ENCODE results near the gene COL23A1.

DNA sequence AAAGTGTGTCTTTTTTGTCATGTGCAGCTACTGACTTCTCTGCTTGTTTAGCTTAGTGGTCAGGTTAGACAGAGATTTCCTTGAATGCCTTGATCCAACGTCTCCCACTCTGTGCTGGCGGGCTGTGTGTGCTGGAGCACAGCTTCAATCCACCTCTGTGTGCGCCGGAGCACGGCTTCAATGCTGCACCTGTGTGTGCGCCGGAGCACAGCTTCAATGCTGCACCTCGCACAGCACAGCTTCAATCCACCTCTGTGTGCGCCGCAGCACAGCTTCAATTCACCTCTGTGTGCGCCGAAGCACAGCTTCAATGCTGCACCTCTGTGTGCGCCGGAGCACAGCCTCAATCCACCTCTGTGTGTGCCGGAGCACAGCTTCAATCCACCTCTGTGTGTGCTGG lies 288.6 kb downstream of the COL23A1 start:
- TF ChIP-seq, protein P1, sequence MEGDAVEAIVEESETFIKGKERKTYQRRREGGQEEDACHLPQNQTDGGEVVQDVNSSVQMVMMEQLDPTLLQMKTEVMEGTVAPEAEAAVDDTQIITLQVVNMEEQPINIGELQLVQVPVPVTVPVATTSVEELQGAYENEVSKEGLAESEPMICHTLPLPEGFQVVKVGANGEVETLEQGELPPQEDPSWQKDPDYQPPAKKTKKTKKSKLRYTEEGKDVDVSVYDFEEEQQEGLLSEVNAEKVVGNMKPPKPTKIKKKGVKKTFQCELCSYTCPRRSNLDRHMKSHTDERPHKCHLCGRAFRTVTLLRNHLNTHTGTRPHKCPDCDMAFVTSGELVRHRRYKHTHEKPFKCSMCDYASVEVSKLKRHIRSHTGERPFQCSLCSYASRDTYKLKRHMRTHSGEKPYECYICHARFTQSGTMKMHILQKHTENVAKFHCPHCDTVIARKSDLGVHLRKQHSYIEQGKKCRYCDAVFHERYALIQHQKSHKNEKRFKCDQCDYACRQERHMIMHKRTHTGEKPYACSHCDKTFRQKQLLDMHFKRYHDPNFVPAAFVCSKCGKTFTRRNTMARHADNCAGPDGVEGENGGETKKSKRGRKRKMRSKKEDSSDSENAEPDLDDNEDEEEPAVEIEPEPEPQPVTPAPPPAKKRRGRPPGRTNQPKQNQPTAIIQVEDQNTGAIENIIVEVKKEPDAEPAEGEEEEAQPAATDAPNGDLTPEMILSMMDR (IDR thresholded peaks at IDR 0.05; ENCODE audit: control extremely low read depth in 1 of 3, insufficient read depth in 1 of 3, low read depth in 1 of 3, low read length in 3 of 3), result no peak
- TF ChIP-seq EP300 (IDR thresholded peaks at IDR 0.05; ENCODE audit: borderline replicate concordance in 1 of 2, low read depth in 2 of 2, low read length in 2 of 2) (no peak), USF2 (IDR thresholded peaks at IDR 0.05; ENCODE audit: low read length) (no peak), RXRA (IDR thresholded peaks at IDR 0.05; ENCODE audit: insufficient read depth, low read depth, low read length) (no peak), ASH2L (IDR thresholded peaks at IDR 0.05; ENCODE audit: low read length) (no peak), SRF (IDR thresholded peaks at IDR 0.05; ENCODE audit: low read depth, low read length) (no peak), CBX8 (IDR thresholded peaks at IDR 0.05; ENCODE audit: borderline replicate concordance, low read depth, low read length) (no peak), POLR2AphosphoS5 (IDR thresholded peaks at IDR 0.05; ENCODE audit: low read depth, low read length) (no peak), HDAC2 (IDR thresholded peaks at IDR 0.05; ENCODE audit: borderline replicate concordance in 1 of 2, low read depth in 2 of 2, low read length in 2 of 2) (no peak), TAF1 (IDR thresholded peaks at IDR 0.05; ENCODE audit: low read depth, low read length) (no peak)

Measured in H1 (cell line).